GM19324 (cell line): Measurements from ENCODE around the gene LMAN2.

ENCODE experiments used
- ATAC-seq: cut with Tn5 transposase; IDR thresholded peaks from one replicate; pipeline ENCODE4 v1.9.1; 2021; ENCODE audit warnings: mild to moderate bottlenecking, moderate library complexity; ENCODE audit not compliant: unreplicated experiment, low FRiP score

Gene LMAN2

DNA sequence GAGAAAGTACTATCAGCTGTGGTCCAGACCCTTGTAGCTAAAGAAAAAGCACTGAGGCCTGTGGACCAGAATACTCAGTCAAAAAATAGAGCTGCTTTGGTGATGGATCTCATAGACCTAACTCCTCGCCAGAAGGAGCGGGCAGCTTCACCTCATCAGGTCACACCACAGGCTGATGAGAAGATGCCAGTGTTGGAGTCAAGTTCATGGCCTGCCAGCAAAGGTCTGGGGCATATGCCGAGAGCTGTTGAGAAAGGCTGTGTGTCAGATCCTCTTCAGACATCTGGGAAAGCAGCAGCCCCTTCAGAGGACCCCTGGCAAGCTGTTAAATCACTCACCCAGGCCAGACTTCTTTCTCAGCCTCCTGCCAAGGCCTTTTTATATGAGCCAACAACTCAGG lies 56.8 kb downstream of the LMAN2 start:
- ATAC-seq = no peak

DNA sequence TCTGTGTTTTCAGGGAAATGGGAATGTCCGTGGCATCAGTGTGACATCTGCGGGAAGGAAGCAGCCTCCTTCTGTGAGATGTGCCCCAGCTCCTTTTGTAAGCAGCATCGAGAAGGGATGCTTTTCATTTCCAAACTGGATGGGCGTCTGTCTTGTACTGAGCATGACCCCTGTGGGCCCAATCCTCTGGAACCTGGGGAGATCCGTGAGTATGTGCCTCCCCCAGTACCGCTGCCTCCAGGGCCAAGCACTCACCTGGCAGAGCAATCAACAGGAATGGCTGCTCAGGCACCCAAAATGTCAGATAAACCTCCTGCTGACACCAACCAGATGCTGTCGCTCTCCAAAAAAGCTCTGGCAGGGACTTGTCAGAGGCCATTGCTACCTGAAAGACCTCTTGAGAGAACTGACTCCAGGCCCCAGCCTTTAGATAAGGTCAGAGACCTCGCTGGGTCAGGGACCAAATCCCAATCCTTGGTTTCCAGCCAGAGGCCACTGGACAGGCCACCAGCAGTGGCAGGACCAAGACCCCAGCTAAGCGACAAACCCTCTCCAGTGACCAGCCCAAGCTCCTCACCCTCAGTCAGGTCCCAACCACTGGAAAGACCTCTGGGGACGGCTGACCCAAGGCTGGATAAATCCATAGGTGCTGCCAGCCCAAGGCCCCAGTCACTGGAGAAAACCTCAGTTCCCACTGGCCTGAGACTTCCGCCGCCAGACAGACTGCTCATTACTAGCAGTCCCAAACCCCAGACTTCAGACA lies 57.5 kb downstream of the LMAN2 start:
- ATAC-seq = no peak

DNA sequence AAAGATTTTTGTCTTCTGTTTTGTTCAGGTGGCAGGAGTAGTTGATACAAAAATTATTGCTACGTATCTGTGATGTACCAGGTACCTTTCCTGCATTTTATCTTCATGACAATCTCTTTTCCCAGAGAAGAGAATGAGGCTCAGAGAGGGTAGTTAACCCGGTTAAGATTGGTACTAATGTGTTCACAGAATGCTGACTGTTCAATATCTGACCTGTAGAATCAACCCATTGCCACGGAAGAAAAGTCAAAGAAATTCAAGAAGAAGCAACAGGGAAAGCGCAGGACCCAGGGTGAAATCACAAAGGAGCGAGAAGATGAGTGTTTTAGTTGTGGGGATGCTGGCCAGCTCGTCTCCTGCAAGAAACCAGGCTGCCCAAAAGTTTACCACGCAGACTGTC lies 59.7 kb downstream of the LMAN2 start:
- no peak for ATAC-seq

DNA sequence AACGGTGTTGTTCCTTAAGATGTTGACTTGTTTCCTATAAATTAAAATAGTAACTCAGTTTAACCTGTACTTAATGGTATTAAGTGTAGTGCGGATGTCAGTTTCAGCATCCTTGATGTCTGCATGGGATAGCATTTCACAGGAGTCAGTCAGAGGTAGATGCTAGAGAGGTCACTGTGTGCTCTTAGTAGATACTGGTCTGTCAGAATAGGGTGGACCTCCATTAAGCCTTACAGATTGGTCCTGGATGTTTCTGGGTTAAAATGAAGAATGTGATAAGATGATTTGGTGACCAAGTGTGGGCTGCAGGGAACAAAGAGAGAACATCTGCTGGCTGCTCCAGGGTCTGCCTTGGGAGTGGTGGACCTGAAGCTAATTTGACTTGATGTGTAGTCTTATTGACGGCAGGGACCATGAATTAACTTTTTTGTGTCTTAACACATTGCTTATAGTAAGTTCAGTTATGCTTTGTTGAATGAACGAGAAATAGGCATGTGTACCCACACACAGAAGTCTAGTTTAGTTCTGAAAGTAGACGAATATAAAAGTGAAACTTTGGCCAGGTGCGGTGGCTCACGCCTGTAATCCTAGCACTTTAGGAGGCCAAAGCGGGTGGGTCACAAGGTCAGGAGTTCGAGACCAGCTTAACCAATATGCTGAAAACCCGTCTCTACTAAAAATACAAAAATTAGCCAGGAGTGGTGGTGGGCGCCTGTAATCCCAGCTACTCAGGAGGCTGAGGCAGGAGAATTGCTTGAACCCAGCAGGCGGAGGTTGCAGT lies 60.5 kb downstream of the LMAN2 start:
- no peak for ATAC-seq

DNA sequence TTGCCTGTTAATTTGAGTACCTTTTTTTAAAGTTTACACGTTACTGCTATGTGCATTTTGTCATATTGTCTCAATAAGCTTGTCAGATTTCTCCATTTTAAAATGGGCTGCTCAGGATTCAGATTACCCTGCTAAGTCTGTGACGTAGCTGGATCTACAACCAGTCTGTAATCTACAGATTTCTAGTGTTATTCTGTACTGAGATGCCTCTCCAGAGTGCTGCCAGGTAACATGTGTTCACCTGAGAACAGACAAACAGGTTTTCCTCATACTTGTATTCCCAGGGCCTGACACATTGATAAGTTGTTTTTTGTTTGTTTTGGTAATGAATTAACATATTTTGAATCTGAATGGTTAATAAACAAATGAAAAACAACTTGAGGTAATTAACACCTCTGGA lies 63.3 kb downstream of the LMAN2 start:
- no peak for ATAC-seq
